GM19025 (cell line): Measurements from ENCODE around the gene MRPS27.

Experiments used
- ATAC-seq: cut with Tn5 transposase; IDR thresholded peaks from one replicate; pipeline ENCODE4 v1.9.1; 2021; ENCODE audit warnings: mild to moderate bottlenecking, low read depth, moderate library complexity; ENCODE audit not compliant: unreplicated experiment

The MRPS27 gene

GRCh38 chr5:72208324-72208926 lies 111.6 kb downstream of the MRPS27 start:
- no peak for ATAC-seq

- ATAC-seq = no peak
Observed at GRCh38 chr5:72206994-72207393, 113.0 kb downstream of the MRPS27 start.

- no peak for ATAC-seq
Observed at GRCh38 chr5:72206160-72206559, 113.9 kb downstream of the MRPS27 start.

- ATAC-seq = no peak
Observed at GRCh38 chr5:72205431-72206009, 114.5 kb downstream of the MRPS27 start.

- no peak for ATAC-seq
Observed at GRCh38 chr5:72204946-72205345, 115.1 kb downstream of the MRPS27 start.

GRCh38 chr5:72203251-72203845 lies 116.7 kb downstream of the MRPS27 start:
- ATAC-seq = no peak

GRCh38 chr5:72202331-72202825 lies 117.7 kb downstream of the MRPS27 start:
- no peak for ATAC-seq

- ATAC-seq = no peak
Observed at GRCh38 chr5:72199681-72200080, 120.4 kb downstream of the MRPS27 start.

- no peak for ATAC-seq
Observed at GRCh38 chr5:72197393-72197792, 122.6 kb downstream of the MRPS27 start.

- no peak for ATAC-seq
Observed at GRCh38 chr5:72195581-72195980, 124.5 kb downstream of the MRPS27 start.

- ATAC-seq = peak; percentile 97
Observed at GRCh38 chr5:72194846-72195245, 125.2 kb downstream of the MRPS27 start.

GRCh38 chr5:72191404-72191803 lies 128.6 kb downstream of the MRPS27 start:
- ATAC-seq = no peak

GRCh38 chr5:72189146-72189545 lies 130.9 kb downstream of the MRPS27 start:
- no peak for ATAC-seq

GRCh38 chr5:72188166-72188565 lies 131.9 kb downstream of the MRPS27 start:
- ATAC-seq = no peak

GRCh38 chr5:72187388-72188075 lies 132.5 kb downstream of the MRPS27 start:
- no peak for ATAC-seq

- ATAC-seq = no peak
Observed at GRCh38 chr5:72185496-72186329, 134.3 kb downstream of the MRPS27 start.

- no peak for ATAC-seq
Observed at GRCh38 chr5:72184408-72184807, 135.6 kb downstream of the MRPS27 start.

GRCh38 chr5:72183101-72183520 lies 136.9 kb downstream of the MRPS27 start:
- no peak for ATAC-seq

GRCh38 chr5:72182686-72183085 lies 137.4 kb downstream of the MRPS27 start:
- no peak for ATAC-seq

GRCh38 chr5:72180925-72181324 lies 139.1 kb downstream of the MRPS27 start:
- no peak for ATAC-seq
